HG03575 (cell line): ENCODE results near the gene GRB14.
"Not testable (repeated sequence)": the region's sequence is repeated elsewhere in the genome, so short reads cannot be mapped to it uniquely, and the experiment has no call there.

ENCODE experiments used
- ATAC-seq: cut with Tn5 transposase; IDR thresholded peaks from one replicate; pipeline ENCODE4 v1.9.1; 2021; ENCODE audit not compliant: unreplicated experiment, insufficient number of reproducible peaks, low FRiP score; ENCODE audit errors: extremely low read depth

GRB14 gene

DNA sequence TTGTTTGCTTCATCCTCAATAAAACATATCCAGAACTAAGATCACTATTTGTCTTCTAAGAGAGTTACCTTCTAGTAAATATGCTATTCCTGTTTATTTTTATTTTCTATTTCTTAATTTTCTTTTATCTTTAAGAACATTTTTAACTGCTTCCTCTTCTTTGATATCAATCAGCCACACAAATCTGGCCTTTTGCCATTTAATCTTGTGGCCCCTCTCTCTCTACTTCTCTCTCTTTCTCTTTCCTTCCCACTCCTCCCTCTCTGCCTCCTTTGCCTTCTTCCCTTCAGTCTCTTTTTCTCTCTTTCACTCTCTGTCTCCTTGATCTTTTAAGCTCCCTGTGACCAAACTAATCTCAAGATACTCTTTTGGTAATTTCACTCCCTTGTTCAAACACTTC lies 108.4 kb downstream of the GRB14 start:
- no peak for ATAC-seq

DNA sequence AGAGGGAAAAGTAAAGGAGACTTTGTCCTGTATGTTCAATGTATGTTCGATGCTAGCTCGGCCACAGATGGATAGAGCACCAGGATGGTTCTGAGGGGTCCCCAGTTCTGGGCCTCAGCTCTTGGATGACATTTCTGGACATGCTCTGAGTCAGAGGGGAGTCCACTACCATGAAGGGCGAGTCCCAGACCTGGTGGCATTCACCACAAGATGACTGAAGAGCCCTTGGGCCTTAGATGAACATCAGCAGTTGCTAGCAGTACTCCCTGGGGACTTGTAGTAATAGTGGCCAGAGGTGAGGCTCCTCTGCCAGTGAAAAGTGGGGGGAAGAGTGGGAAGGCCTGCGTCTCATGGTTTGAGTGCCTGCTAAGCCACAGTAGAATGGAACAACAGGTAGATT lies 109.5 kb downstream of the GRB14 start:
- no peak for ATAC-seq

DNA sequence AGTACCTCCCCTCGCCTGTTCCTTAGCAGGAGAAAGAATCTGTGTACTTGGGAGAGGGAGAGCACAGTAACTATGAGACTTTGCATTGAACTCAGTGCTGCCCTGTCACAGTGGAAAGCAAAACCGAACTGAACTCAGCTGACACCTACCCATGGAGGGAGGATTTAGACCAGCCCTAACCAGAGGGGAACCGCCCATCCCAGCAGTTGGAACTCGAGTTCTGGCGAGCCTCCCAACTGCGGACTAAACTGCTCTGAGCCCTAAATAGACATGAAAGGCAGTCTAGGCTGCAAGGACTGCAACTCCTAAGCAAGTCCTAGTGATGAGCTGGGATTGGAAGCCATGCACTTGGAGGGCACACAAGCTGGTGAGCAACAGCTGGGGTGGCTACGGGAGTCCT lies 110.4 kb downstream of the GRB14 start:
- ATAC-seq = no peak

DNA sequence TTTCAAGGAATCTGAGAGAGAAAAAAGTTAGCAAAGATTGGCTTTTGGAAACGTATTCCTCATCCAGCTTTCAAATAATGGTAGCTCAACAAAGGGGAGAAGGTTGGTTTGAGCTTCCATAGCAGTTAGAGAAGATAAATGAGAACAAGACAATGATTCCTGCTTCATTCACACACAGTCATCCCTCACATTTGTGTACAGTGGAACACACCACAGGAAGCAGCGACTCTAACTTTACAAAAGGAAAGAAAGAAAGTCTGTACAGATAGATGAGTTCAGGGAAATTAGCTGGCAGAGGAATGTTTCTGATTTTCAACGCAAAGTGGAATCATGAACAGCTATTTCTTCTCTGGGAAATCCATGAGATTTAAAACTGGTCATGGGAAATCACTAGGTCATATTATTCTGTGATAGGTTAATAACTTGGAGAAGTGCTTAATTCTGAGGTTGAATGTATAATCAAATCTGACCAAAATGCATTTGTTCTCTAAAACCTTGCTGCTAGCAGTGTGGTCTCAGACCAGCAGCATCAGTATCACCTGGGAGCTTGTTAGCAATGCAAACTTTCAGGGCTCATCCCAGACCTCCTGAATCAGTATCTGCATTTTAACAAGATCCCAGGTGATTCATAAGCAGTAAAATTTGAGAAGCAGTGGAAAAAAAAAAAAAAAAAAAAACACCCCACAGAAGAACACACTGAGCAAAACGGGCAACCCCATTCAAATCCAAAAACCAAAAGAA lies 112.0 kb downstream of the GRB14 start:
- no peak for ATAC-seq

DNA sequence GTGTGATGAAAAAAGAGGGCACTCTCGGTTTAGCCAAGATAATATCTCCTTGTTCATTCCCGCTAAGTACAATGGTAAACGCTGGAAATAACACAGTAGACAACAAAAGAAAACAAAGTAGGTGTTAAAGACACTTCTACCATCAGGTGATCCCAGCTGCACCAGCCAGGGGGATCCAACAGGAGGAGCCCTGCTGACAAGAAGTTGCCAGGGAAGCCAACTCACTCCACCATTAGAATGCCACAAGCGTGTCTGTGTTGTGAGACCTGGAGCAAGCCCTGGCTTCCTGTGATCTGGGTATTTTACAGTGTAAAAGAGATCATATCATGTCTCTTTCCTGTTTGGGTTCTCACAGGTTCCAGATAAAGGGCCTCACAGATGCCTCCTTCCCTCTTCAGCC lies 117.0 kb downstream of the GRB14 start:
- no peak for ATAC-seq

DNA sequence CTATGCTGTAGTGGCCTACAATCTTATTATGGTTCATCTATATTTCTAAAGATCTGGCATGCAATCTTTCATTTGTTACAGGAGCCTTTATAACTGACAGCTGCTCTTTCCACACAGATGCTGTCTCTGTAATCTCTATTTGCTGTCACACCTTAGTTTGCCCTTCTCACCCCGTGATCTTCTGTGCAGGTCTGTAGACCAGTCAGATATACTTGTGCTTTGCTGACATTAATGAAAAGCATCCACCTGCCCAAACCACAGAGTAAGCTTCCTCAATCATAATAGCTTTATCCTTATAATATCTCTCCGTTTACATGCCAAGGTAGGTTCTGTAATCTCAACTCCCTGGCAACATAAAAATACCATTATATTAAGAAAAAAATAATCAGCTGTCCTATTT lies 122.4 kb downstream of the GRB14 start:
- ATAC-seq = no peak

DNA sequence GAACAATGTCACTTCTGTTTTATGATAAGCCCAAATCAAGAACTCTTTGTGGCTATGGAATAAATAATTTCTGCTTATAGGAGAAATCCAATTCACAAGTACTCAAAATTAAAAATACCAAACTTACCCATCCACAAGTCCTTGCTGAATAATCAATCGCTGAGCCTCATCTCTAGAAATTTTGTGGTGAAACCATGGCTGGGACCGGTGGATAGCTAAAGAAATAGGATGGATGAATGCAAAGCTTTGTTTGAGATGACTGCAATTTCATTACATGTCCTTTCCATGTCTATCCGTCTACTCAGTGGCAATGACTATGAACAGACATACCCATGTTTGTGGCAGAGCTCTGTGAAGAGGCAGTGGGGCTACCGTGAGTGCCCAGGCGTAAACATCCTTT lies 124.4 kb downstream of the GRB14 start:
- no peak for ATAC-seq

DNA sequence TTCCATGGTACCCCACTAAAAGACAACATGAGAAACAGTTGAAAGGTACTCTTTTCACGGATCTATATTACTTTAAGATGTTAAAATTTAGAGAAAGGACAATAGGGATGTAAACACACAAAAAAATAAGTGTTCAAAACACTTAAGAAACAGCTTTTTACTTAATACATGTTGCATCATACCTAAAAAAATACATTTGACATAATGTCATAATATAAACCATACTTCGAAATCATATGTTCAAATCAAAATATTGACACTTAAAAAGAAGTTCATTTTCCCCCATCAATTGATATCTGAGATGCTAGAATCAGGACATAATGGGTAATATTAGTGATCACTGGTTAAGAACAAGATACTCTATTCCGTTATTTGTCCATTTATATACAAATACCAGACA lies 124.9 kb downstream of the GRB14 start:
- ATAC-seq = no peak

DNA sequence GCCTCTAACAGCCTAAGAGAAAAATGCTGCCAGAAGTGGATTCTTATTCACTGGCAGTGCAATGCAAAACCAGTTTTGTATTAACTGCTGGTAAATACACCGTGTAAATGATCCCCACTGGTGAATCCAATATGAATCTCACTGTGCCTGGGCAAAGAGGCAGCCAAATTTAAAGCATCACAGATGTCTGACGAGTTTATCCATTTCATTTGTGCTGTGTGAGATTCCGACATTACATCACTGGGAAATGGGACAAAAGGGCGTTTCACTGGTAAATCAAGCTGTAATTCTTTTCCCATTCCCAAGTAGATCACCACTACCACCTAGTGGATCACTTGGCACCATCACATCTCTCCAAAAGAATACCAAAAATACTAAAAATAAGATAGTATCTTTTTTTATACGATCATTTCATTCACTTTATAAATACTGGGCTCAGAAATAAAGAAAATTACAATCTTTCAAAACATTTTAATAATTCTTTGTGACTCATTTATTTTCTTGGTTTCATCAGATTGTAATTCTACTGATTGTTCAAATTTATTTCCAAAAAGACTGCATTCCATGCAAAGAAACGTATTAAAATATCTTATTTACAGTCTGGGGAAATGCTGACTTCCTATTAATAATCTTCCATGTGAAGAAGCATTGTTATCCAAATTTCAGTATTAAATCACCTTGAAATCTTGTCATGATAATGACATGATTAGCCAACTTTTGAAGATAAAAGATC lies 125.6 kb downstream of the GRB14 start:
- ATAC-seq = no peak

DNA sequence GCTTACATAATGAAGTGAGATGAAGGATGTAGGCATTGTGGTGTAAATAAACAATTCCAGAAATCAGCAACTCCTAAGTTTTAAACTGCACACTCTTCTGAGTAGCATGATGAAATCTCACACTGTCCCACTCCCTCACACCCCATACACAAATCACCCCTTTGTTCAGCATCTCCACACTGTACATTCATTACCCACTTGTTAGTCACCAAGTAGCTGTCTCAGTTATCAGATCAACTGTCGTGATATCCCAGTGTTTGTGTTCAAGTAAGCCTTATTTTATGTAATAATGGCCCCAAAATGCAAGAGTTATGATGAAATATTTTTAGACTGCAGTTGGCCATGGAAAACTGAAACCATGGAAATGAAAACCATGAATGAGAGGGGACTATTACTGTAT lies 135.7 kb downstream of the GRB14 start:
- no peak for ATAC-seq

DNA sequence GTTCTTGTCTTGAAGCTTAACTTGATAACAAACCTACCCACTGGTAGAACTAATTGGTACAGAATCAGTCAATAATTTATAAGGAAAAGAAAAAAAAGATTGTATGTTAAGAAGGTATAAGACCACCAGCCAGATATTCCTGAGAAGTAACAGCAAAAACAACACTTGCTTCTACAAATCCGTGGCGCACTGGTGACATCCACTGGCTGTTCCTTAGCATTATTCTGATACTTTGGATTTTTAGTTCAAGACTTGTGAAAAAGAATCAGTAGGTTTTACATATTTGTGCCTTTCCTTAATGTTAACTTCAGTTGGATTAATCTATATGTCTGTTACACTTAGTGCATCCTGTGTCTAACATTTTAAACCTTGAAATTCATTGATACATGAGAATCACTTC lies 141.8 kb downstream of the GRB14 start:
- ATAC-seq = no peak

DNA sequence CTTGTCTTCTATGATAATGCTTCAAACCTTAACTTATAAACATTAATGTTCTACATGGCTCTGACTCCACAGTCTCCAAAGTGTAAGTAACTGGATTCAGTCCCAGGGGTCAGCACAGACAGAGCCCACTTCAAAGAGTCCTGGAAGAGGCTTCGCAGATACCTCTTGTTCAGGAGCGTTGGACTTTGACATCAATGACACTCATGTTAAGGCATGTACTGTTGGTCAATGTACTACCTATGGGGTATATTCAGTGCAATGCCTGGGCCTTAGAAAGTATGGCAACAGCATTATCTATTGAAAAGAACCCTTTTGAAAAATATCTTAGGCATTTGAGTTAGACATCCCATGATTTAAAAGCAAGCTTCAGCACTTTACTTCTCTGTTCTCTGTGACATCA lies 143.1 kb downstream of the GRB14 start:
- no peak for ATAC-seq

DNA sequence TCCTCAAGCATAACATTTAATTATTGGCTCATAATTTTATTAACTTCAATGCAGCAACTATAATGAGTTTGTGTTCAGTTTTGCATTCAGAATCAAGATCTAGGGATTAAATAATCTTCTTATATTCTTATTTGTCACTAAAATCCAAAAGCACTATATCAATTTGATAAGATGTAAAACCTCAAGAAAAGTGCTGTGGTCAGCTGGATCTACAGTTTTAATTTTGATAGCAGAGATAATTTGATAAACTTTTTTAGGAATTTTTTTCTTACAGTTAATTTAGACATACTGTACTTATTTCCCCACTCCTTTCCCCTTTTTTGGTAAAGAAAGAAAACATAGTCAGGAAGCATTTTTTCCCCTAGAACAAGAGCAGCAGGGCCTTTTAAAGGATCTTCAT lies 146.4 kb downstream of the GRB14 start:
- ATAC-seq = no peak

DNA sequence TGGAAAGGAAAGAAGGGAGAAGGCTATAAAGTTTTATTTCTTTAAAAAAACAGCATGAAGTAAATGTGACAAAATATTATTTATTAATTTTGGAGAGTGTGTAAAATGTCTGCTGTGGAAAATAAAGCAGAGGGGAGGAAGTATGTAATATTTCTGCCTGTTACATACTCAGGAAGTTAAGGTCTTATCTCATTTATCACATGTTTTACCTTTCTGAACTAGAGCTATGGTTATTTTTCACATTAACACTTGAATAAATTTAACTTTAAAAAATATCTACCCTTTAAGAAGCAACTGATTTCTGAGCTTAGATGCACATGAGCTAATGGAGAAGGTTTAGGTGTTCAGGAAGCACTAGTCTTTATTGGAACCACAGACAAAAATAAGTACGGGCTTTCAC lies 148.3 kb downstream of the GRB14 start:
- ATAC-seq = no peak

DNA sequence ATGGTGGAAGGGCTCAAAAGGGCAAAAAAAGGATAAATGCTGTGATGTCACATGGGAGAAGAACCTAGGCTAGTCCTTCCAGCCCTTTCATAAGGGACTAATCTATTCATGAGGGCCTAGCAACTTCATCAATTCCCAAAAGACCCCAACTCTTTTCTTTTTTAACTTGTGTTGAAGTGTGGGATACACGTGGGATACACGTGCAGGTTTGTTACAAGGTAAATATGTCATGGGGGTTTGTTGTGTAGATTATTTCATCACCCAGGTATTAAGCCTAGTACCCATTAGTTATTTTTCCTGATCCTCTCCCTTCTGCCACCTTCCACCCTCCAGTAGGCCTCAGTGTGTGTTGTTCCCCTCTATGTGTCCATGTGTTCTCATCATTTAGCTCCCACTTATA lies 156.2 kb downstream of the GRB14 start:
- not testable (repeated sequence) for ATAC-seq

DNA sequence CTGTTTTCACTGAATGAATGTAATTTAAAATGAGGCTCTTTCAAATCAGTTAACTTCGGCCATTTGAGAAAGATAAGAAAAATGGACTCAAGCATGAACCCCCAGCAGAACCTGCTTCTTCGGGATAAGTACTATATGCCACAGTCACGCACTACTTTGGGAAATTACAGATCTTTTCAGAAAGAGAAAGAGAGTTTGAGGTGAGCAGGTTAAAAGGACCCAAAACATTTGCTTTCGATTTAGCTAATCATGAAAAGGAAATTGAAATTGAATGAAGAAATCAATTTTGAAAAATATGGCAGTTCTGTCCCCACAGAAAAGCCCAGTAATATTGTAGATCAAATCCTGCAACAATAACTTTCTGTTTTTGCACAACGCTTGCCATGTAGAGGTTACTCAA lies 156.9 kb downstream of the GRB14 start:
- no peak for ATAC-seq

DNA sequence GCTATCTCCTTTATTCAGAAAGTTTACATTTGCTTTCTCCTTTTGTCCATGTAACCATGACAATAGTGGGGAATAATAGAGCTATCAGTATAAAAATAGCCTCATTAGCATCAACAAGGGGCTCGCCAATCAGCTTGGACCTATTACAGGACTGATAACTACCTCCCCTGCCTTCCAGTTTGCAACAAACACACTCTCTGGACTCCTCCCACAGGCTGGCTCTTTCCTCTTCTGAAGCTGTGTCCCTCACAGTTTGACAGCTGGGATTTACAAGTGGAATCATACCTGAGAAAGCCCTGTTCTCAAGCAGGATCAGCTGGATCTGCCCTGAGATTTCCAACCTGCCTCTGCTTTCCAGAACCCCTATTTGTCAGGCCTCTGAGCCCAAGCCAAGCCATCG lies 162.5 kb downstream of the GRB14 start:
- no peak for ATAC-seq

DNA sequence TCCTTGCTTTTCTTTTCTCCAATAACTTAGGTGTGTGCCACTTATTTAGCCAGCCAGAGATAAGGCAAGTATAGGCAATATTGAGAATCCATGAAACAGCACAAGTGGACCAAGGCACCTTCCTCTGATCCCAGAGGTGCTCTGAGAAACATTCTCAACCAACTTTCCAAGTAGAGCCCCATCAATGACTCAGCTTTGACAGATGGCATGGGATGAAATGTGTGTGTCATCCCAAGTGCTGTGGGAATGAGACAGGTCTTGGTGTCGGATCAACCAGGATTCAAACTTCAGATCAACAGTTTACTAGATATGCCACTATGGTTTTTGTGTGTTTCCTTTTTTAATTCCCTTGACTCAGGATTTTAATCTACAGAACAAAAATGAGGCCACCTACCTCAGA lies 164.0 kb downstream of the GRB14 start:
- no peak for ATAC-seq

DNA sequence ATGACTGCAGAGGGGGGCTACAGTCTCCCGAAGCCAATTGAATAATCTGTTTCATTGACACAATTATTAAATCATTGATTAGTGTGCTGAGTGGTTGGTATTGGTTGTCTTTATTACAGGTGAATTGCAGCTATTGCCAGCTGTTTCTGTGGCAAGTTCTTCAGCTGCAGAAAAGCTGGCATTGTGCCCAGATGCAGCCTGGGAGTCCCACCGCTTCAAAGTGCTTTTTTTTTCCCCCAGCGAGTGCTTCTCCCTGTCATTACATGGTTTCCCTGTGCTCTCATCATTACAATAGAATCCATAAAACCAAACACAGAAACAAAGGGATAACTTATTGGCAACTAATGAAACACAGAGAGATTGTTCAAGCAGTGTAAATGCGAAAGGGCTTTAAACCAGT lies 164.7 kb downstream of the GRB14 start:
- ATAC-seq = no peak

DNA sequence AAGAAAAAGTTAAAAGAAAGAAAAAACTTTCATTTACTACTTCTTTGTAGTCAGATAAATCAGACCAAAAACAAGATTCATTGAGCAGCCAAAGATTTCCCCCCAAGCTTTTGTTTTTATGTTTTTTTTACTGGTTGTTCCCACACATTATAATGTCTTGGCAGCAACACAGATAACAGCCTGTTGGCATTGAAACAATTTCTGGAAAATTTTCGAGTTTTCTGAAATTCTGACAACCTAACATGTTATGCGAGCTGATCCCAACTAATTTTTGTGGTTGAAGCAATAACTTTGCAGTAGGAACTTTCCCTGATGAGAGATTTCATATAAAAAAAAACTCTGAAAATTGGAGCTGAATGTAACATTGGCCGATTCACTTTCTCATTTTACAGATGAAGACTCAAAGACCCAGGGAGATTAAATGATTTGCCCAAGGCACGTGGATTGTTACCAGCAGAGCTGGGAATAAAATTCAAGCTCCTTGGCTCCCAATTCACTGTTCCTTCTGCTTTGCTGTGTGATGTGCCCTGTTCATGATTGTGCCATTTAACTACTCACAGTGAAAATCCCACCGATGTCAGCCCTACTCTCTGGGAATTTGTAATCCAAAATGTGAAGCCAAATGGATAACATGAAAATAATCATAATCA lies 167.5 kb downstream of the GRB14 start:
- no peak for ATAC-seq
